Stimulated activated CD4-positive, alpha-beta T cell treated with anti-CD3 and anti-CD28 coated beads, Interleukin-4, amount 100 ng/mL, for 1 hour (primary cell): ENCODE measurements around the gene CPED1.

Experiments
- DNase-seq: peaks from one replicate; pipeline ENCODE4 v3.0.0-alpha.2; 2020

Gene CPED1

DNA sequence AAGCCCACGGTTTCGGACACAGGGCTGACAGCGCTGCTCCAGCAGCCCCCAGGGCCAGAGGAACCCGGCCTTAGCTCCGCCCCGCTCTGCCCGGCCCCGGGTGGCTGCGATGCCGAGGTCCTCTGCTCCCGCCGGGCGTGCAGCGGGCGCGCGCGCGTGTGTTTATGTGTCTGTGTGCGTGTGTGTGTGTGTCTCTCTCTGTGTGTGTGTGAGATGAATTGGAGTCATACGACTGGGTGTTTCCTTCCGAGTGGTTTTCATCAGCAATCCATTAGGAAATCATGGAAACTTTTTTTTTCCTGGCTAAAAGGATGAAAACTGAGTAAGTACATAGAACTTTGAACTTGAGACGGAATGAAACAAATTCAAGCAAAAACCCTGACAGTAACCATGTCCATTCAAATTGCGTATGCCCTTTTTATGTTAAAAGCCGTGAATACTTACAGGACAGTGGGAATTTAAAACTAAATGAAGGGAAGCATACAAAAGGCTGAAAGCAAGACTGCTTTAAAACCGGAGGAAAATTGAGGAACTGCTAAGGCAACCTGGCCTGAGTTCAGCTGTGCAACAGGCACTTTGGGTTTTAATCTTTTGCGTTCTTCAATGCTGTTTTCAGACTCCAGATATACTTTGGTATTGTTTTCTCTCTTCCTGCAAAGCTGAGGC is at the start of gene CPED1:
TSS of gene CPED1 (plus strand) at position 121 of the 666 bp plus-strand sequence. CDS start 911 bp downstream, outside the sequence.
- DNase-seq: peak; percentile 34

GRCh38 chr7:120939345-120939744 is 49.2 kb upstream of the CPED1 start:
- no peak for DNase-seq

GRCh38 chr7:120941064-120941463 is 47.4 kb upstream of the CPED1 start:
- DNase-seq: no peak

- DNase-seq: no peak
These were observed 46.7 kb upstream of the CPED1 start for GRCh38 chr7:120941856-120942255.

DNA sequence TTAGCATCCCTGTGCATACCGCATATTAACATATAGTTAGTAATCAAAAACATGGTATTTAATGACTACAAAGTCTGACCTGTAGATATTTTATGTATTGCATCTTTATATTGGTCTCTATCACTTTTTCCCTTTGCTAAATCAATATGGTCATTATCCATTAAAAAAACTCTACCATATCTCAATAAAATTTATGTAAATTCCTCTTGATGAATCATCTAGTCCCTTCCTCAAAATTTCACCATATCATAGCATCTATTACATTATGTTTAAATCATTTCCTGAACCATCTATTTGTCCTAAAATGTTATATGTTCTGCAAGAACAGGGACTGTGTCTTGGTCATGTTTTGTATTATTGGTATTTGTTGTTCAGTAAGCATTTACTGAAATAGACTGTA is 45.6 kb upstream of the CPED1 start:
- DNase-seq: no peak

DNA sequence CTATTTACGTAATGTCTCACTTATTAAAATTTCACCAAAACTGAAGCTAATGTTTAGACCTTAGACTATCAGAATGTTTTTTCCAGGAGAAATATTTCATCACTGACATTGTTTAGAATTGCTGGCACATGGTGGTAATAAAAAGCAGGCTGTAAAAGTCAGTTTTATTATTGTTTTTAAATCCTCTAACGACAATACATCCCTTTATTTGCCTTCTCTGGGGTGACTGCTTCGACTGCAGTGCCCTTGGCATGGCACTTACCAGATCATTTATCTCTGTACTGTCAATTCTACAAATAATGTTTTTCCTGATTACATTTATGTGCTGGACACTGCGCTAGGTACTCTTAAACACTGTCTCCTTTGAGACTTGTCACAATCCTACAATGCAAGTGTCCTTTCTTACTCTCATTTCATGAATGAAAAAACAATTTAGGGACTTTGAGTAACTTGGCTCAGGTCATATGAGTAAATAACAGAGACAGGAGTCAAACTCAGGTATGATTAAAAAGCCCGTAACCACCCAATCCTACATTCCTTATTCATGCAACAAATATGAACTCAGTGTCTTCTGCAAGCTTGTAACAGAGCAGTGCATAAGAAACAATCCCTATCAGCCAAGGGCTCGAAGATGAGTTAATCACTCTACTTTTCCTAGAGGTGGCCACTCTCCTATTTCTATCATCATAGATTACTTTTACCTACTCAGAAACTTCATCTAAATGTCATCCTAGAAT is 43.5 kb upstream of the CPED1 start:
- DNase-seq: no peak

DNA sequence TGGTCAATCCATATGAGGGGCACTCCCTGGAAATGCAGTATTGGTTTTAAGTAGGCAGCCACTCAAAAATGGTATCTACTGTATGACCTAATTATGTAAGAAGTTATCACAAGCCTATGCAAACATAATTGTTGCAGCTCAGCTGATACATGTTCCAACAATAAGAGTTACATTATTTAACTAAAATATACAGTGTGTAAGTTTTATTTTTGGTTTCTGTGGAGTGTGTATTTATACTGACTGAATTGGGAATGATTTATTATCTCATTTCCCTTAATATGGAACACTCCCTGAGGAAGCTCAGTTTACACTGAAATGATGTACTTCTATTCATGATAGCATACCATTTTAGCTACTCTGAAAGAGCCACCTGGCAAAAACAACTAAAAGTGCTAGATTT is 40.5 kb upstream of the CPED1 start:
- DNase-seq: no peak

- no peak for DNase-seq
These were observed 39.1 kb upstream of the CPED1 start for GRCh38 chr7:120949393-120949911.

GRCh38 chr7:120949998-120950538 is 38.4 kb upstream of the CPED1 start:
- DNase-seq: no peak

DNA sequence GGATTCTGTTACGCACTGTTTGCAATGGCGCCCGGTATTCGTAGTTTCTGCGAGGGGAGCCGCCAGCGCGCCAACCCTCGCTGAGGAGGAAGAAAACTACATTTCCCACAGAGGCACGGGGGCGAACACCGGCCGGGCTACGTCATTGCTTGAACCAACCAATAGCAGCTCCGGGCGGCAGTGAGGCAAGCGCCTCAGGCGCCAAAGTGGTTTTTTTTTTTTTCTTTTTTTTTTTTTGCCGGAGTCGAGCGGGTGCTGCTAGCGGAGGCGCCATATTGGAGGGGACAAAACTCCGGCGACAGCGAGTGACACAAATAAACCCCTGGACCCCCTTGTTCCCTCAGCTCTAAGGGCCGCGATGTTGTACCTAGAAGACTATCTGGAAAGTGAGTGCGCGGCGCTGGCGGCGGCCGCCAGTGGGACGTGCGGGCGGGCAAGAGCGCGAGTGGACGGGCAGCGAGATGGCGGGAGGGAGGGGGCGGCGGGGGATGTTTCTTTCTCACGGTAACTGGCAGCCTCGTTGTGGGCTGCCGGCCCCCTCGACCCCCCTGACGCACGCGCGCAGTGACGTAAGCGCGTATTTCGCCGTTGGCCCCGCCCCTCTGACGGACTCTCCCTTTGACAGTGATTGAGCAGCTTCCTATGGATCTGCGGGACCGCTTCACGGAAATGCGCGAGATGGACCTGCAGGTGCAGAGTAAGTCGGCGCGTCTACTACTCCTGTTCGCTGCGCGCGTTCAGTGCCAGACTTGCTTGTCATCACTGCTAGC is 37.8 kb upstream of the CPED1 start, which contains the start of gene ING3:
TSS of gene ING3 (plus strand) at position 239 of the 770 bp plus-strand sequence. CDS start at position 359, 120 bp downstream.
- peak; percentile 96 for DNase-seq

GRCh38 chr7:120951309-120951699 is 37.2 kb upstream of the CPED1 start:
- no peak for DNase-seq

GRCh38 chr7:120951826-120952225 is 36.7 kb upstream of the CPED1 start:
- DNase-seq: no peak

DNA sequence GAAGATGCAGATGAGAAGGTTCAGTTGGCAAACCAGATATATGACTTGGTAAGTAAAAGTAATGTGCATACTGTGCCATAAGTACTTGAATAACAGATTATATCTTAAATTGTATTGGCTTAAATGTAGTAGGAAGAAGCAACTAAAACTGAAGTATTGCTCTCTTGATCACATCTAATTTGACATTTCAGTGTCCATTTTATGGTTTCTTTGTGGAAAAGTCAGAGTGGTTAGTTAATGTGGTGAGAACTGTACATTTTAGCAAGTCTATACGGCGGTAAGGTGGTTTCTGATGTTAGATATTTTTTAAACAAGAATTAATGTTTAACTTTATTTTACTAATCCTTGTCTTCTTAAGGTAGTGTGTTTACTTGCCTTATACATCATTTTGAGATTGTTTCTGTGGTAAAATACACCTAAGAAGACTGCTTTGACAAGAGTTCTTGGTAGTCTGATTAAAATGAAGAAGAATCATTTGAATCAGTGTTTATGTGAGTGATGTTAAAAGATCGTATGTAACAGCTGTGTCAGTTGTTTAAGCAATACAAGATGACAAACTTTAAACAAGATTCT is 32.8 kb upstream of the CPED1 start:
- DNase-seq: no peak

DNA sequence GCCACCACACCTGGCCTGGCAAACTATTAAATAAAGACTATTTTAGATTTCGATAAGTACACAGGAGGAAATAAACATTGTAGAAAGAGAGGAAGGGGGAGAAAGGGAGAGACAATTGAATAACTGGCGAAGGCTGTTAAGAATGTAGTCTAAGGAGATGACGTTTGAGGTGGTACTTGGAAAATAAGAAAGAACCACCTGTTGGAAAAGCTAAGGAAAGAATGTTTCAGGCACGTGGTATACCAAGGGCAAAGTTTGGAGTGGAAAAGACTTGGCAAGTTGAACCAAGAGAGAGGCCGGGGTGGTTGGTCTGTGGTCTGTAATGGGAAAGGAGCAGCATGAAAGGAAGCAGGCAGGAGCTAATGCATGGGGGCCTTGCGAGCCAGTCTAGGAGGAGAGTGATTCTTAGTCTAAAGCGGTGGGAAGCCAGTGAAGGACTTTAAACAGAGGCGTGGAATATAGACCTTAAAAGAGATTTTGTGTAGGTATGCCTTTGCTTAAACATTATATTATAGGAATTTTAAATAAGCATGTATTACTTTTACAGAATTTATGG is 28.5 kb upstream of the CPED1 start:
- DNase-seq: no peak

GRCh38 chr7:120960714-120961113 is 27.8 kb upstream of the CPED1 start:
- DNase-seq: no peak

DNA sequence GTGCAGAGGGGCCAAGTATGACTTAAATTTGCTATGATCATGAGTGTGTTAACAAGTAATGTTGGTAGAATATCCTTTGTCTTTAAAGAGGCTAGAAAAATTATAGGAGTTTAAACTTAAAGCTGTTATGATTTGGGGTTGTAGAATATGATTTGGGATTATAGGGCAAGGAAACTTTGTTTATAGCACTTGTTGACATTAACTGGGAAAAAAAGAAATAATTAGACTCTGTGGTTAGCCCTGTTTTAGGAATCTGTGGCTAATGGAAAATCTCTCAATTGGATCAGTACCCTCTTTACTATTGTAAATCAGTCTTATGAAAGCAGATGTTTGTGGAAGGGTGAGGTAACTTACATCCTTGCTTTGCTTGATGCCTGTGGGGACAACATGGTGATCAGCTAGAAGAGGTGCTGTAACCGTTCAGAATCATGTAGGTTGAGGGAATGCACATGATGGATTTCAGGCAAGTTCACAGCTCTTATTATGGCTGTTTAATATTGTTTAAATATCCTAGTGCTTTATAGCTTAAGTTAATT is 26.8 kb upstream of the CPED1 start:
- DNase-seq: no peak

- no peak for DNase-seq
These were observed 24.4 kb upstream of the CPED1 start for GRCh38 chr7:120964088-120964487.

DNA sequence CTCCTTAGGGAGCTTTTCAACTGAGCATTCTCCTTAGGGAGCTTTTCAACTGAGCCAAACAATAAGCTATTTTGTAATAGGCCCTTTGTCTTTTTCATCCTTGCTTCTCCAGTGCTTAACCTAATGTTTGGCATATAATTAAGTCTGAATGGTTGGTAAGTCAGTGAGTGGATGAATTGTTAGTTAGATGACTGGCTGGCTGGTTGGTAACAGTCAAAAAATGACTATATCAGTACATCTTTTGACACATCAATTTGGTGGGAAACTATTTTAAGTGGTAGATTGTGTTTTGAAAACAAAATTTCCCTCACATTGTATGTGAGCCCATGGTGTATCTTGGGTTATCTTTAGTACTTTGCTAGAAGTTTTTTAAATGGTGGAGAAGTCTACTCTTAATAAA is 21.6 kb upstream of the CPED1 start:
- no peak for DNase-seq

- DNase-seq: no peak
These were observed 14.7 kb upstream of the CPED1 start for GRCh38 chr7:120973849-120974248.

DNA sequence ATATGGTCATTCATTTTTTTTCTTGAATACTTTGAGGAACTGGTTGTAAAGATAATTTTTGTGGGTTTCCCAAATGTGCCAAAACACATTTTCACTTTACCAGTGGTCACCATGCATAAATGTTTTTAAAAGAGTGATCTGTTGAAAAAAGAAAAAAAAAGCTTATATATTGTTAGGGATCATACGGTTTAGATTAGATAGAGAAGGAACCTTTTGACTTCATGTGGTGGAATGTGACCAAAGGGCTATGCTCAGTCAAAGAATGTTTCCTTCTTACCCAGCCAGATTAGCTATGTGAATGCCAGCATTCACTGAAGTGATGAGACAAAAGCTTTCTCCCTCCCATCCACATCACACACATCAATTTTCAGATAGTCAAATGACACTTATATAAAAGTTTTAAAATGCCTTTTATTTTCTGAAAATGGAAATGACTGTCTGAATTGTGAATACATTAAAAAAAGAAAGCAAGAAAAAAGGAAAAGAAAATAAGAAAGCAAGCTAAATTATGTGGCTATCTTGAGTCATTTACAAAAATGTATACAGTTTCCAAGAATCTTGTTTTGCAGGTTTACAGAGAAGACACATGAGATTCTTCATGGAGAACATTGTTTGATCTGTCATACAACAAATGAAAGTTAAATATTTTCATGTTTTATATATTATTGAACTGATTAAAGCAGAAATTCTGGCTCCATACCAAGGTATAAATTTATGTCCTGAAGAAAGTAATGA is 8.6 kb upstream of the CPED1 start:
- no peak for DNase-seq

DNA sequence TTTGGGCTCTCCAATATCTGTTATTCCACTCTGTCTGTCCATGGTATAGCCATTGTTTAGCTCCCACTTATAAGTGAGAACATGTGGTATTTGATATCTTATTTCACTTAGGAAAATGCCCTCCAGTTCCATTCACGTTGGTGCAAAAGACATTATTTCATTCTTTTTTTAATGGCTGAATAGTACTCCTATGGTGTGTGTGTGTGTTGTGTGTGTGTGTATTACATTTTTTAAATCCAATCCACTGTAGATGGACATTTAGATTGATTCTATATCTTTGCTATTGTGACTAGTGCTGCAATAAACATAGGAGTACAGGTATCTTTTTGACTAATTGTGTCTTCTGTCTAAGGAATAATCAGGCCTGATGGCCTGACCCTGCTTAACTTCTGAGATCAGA is 7.4 kb upstream of the CPED1 start:
- no peak for DNase-seq
